HEK293 (cell line): Measurements from ENCODE around the gene PEX6.

Experiments used
- HOXD13 ChIP-seq: sonication (generic); formaldehyde crosslinking; IDR thresholded peaks from 2 replicates; pipeline ENCODE4 v1.8.0; 2022; ENCODE audit warnings: missing genetic modification reagents, borderline replicate concordance
- PRDM2 ChIP-seq: fragments of 450-650 bp; formaldehyde crosslinking; IDR thresholded peaks from 2 replicates; pipeline ENCODE4 v1.5.1; 2016; ENCODE audit warnings: missing biosample characterization, missing genetic modification characterization, borderline replicate concordance
- REST ChIP-seq: fragments of 450-650 bp; formaldehyde crosslinking; IDR thresholded peaks from 2 replicates; pipeline ENCODE4 v1.5.1; 2016; ENCODE audit warnings: missing biosample characterization, missing genetic modification characterization
- ZBTB1 ChIP-seq: fragments of 450-650 bp; formaldehyde crosslinking; IDR thresholded peaks from 2 replicates; pipeline ENCODE4 v1.5.1; 2016; ENCODE audit warnings: missing biosample characterization, missing genetic modification characterization
- ZEB2 ChIP-seq: fragments of 450-650 bp; formaldehyde crosslinking; IDR thresholded peaks from 2 replicates; pipeline ENCODE4 v1.5.1; 2016; ENCODE audit warnings: missing biosample characterization, missing genetic modification characterization
- ZFP69B ChIP-seq: fragments of 450-650 bp; formaldehyde crosslinking; IDR thresholded peaks from 2 replicates; pipeline ENCODE4 v1.5.1; 2016; ENCODE audit warnings: missing biosample characterization, missing genetic modification characterization
- ZIC2 ChIP-seq: fragments of 450-650 bp; formaldehyde crosslinking; IDR thresholded peaks from 2 replicates; pipeline ENCODE4 v1.5.1; 2016; ENCODE audit warnings: missing biosample characterization, missing genetic modification characterization
- ZNF121 ChIP-seq: fragments of 450-650 bp; formaldehyde crosslinking; IDR thresholded peaks from 2 replicates; pipeline ENCODE4 v1.5.1; 2016; ENCODE audit warnings: missing biosample characterization, missing genetic modification characterization
- ZNF341 ChIP-seq: fragments of 450-650 bp; formaldehyde crosslinking; IDR thresholded peaks from 2 replicates; pipeline ENCODE4; 2016; ENCODE audit warnings: low read depth, missing biosample characterization, missing genetic modification characterization
- ZNF366 ChIP-seq: fragments of 450-650 bp; formaldehyde crosslinking; conservative IDR thresholded peaks from 2 replicates; pipeline ENCODE4 v1.5.1; 2016; ENCODE audit warnings: missing biosample characterization, missing genetic modification characterization
- ZNF37A ChIP-seq: fragments of 450-650 bp; IDR thresholded peaks from 2 replicates; pipeline ENCODE4 v1.5.1; 2018; ENCODE audit warnings: missing biosample characterization, missing genetic modification characterization
- ZNF391 ChIP-seq: fragments of 450-650 bp; formaldehyde crosslinking; IDR thresholded peaks from 2 replicates; pipeline ENCODE4 v1.5.1; 2016; ENCODE audit warnings: low read depth, missing biosample characterization, missing genetic modification characterization, borderline replicate concordance
- ZNF398 ChIP-seq: fragments of 450-650 bp; formaldehyde crosslinking; IDR thresholded peaks from 2 replicates; pipeline ENCODE4 v1.5.1; 2017; ENCODE audit warnings: missing biosample characterization, missing genetic modification characterization
- ZNF423 ChIP-seq: fragments of 450-650 bp; formaldehyde crosslinking; IDR thresholded peaks from 2 replicates; pipeline ENCODE4 v1.5.1; 2016; ENCODE audit warnings: missing biosample characterization, missing genetic modification characterization
- ZNF510 ChIP-seq: fragments of 450-650 bp; formaldehyde crosslinking; IDR thresholded peaks from 2 replicates; pipeline ENCODE4 v1.5.1; 2018; ENCODE audit warnings: mild to moderate bottlenecking, missing genetic modification characterization, missing biosample characterization; ENCODE audit not compliant: insufficient replicate concordance
- ZNF530 ChIP-seq: fragments of 450-650 bp; formaldehyde crosslinking; IDR thresholded peaks from 2 replicates; pipeline ENCODE4 v1.5.1; 2016; ENCODE audit warnings: low read depth, missing biosample characterization, missing genetic modification characterization
- ZNF558 ChIP-seq: fragments of 450-650 bp; formaldehyde crosslinking; IDR thresholded peaks from 2 replicates; pipeline ENCODE4 v1.5.1; 2016; ENCODE audit warnings: missing biosample characterization, missing genetic modification characterization
- ZNF560 ChIP-seq: fragments of 450-650 bp; formaldehyde crosslinking; IDR thresholded peaks from 2 replicates; pipeline ENCODE4 v1.5.1; 2017; ENCODE audit warnings: missing biosample characterization, missing genetic modification characterization, borderline replicate concordance
- ZNF623 ChIP-seq: fragments of 450-650 bp; formaldehyde crosslinking; IDR thresholded peaks from 2 replicates; pipeline ENCODE4 v1.5.1; 2016; ENCODE audit warnings: missing biosample characterization, missing genetic modification characterization
- ZNF626 ChIP-seq: fragments of 450-650 bp; sonication (Bioruptor Pico); formaldehyde crosslinking; IDR thresholded peaks from 2 replicates; pipeline ENCODE4 v1.5.1; 2018; ENCODE audit warnings: missing biosample characterization, missing genetic modification characterization, inconsistent platforms
- ZNF629 ChIP-seq: fragments of 450-650 bp; formaldehyde crosslinking; IDR thresholded peaks from 2 replicates; pipeline ENCODE4 v1.5.1; 2017; ENCODE audit warnings: missing biosample characterization, missing genetic modification characterization
- ZNF639 ChIP-seq: fragments of 450-650 bp; formaldehyde crosslinking; IDR thresholded peaks from 2 replicates; pipeline ENCODE4 v1.5.1; 2016; ENCODE audit warnings: missing biosample characterization, missing genetic modification characterization
- ZSCAN23 ChIP-seq: fragments of 450-650 bp; formaldehyde crosslinking; IDR thresholded peaks from 2 replicates; pipeline ENCODE4 v1.5.1; 2016; ENCODE audit warnings: missing biosample characterization, missing genetic modification characterization
- ZSCAN4 ChIP-seq: fragments of 450-650 bp; formaldehyde crosslinking; IDR thresholded peaks from 2 replicates; pipeline ENCODE4 v1.5.1; 2017; ENCODE audit warnings: missing biosample characterization, missing genetic modification characterization

Gene PEX6

GRCh38 chr6:42960243-42961019, 18.6 kb downstream of the PEX6 start, which contains the start of gene GNMT (continued):
- no peak for TF ChIP-seq ZNF366 (tag by site-specific recombination)
- no peak for TF ChIP-seq ZNF121 (tag by site-specific recombination)
- TF ChIP-seq PRDM2 (tag by site-specific recombination), result no peak
- TF ChIP-seq HOXD13 (CRISPR knock-in tag), result no peak
- no peak for TF ChIP-seq ZSCAN4 (tag by site-specific recombination)
- TF ChIP-seq ZIC2 (tag by site-specific recombination), result 0 out of 2 replicates have a peak, but pooled peaks have one; percentile 18
- TF ChIP-seq ZNF391 (tag by site-specific recombination), result no peak
- TF ChIP-seq ZNF510, result no peak
- TF ChIP-seq ZFP69B, result no peak
- TF ChIP-seq ZNF423 (tag by site-specific recombination), result no peak
- TF ChIP-seq ZNF623, result no peak
- TF ChIP-seq ZNF37A (tag by site-specific recombination), result no peak
- TF ChIP-seq ZNF398 (tag by site-specific recombination), result no peak
- TF ChIP-seq ZNF558 (tag by site-specific recombination), result no peak
- TF ChIP-seq ZEB2 (tag by site-specific recombination), result 0 out of 2 replicates have a peak, but pooled peaks have one; percentile 44
- no peak for TF ChIP-seq ZSCAN23 (tag by site-specific recombination)
- no peak for TF ChIP-seq ZNF560 (tag by site-specific recombination)
- TF ChIP-seq ZNF530, result no peak
- no peak for TF ChIP-seq ZNF341 (tag by site-specific recombination)
- TF ChIP-seq ZNF629 (tag by site-specific recombination), result no peak
- TF ChIP-seq ZNF639 (tag by site-specific recombination), result no peak
- no peak for TF ChIP-seq ZNF626 (tag by site-specific recombination)
- TF ChIP-seq ZBTB1, result no peak
- peak; percentile 33; the same call in 1 of the 2 replicates for TF ChIP-seq REST (tag by site-specific recombination)
